Ascending aorta (tissue), 2 donors: Measurements from ENCODE around the gene SETX. TPM values are rescaled to one million over a fixed set of nuclear protein-coding genes. Genes with fewer than 3 reads are reported as not detected.

ENCODE experiments used
- DNase-seq, 2 donors: peaks; one replicate each; pipeline ENCODE4 v3.0.0-alpha.2; 2019; ENCODE audit warnings: low spot score in 2 of 2
- H3K27ac ChIP-seq, 2 donors: fragments of 200-600 bp; sonication (generic); one replicate each; pipeline ENCODE4 v1.5.1; 2016 to 2017; ENCODE audit warnings: mild to moderate bottlenecking in 1 of 2
- H3K27me3 ChIP-seq: fragments of 200-600 bp; sonication (generic); one replicate; pipeline ENCODE4 v1.5.1; 2017
- H3K36me3 ChIP-seq, 2 donors: fragments of 200-600 bp; sonication (generic); one replicate each; pipeline ENCODE4 v1.5.1; 2016
- H3K4me1 ChIP-seq, 2 donors: fragments of 200-600 bp; sonication (generic); one replicate each; pipeline ENCODE4 v1.5.1; 2016 to 2017; ENCODE audit warnings: mild to moderate bottlenecking in 1 of 2
- H3K4me3 ChIP-seq, 2 donors: fragments of 200-600 bp; sonication (generic); one replicate each; pipeline ENCODE4 v1.5.1; 2016 to 2017; ENCODE audit warnings: mild to moderate bottlenecking in 1 of 2
- H3K9me3 ChIP-seq, 2 donors: fragments of 200-600 bp; sonication (generic); one replicate each; pipeline ENCODE4 v1.5.1; 2016
- intact Hi-C: fragments of 100-400 bp; cut with DNase I; formaldehyde crosslinking; loops from one replicate; pipeline ENCODE4 v1.15.1; 2023
- total RNA-seq: library from RNA; depleted of rRNA; stranded (reverse); fragments of >200 nt; gene quantifications from one replicate; pipeline ENCODE4 v1.1.0, GENCODE V29; 2016
- TF ChIP-seq, protein P1 (sequence below), 3 experiments: fragments of 200-600 bp in 2 of 3; fragments of 450-650 bp in 1 of 3; sonication (generic) in 2 of 3; IDR thresholded peaks; one replicate each; pipeline ENCODE4 v1.5.1; 2016 to 2019; ENCODE audit warnings: antibody characterized with exemption in 3 of 3, mild to moderate bottlenecking in 1 of 3, moderate library complexity in 1 of 3

The SETX gene
- total RNA-seq, 1 donor from 2014 or later: 31.2 TPM

DNA sequence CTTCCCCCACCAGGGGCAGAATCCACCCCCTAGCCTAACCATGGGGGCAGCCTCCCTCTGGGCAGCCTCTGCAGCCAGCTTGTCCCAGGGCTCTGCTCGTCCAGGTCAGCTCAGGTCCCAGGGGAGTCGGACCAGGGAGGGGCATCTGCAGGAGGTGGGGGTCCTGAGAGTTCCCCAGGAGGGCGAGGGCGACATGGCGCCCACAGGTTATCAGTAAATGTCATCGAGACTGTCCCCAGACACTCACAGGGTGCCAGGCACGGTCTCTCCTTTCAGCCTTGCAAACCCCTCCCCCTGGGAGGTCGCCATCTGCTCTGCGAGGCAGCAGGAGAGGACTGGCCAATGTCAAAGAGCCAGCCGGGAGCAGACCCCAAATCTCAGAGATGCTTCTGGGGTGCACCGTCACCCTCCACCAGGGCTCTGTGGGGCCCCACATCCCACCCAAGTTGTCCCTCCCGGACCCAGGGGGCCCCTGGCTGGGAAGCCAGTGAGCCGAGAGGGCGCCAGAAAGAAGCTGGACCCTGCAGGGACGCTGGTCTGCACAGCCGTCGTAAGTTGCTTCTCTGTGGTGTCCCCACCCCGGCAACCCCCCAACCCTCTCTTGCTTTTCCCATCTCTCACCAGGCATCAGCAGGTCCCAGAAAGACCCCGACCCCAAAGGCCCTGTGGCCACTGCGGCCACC is 123.6 kb downstream of the SETX start:
- H3K27me3 ChIP-seq: peaks cover 5% of the 10 kb centered on the region
- H3K9me3 ChIP-seq: no peaks in the 10 kb centered on the region
- H3K4me3 ChIP-seq: no peak overlapping the region
- TF ChIP-seq, protein P1, sequence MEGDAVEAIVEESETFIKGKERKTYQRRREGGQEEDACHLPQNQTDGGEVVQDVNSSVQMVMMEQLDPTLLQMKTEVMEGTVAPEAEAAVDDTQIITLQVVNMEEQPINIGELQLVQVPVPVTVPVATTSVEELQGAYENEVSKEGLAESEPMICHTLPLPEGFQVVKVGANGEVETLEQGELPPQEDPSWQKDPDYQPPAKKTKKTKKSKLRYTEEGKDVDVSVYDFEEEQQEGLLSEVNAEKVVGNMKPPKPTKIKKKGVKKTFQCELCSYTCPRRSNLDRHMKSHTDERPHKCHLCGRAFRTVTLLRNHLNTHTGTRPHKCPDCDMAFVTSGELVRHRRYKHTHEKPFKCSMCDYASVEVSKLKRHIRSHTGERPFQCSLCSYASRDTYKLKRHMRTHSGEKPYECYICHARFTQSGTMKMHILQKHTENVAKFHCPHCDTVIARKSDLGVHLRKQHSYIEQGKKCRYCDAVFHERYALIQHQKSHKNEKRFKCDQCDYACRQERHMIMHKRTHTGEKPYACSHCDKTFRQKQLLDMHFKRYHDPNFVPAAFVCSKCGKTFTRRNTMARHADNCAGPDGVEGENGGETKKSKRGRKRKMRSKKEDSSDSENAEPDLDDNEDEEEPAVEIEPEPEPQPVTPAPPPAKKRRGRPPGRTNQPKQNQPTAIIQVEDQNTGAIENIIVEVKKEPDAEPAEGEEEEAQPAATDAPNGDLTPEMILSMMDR (IDR thresholded peaks at IDR 0.05): no peak
- no peak overlapping the region for H3K27ac ChIP-seq
- DNase-seq: no peak
- H3K36me3 ChIP-seq: no peaks in the 10 kb centered on the region
- intact Hi-C loops: no loop called here
- no peaks in the 10 kb centered on the region for H3K4me1 ChIP-seq

DNA sequence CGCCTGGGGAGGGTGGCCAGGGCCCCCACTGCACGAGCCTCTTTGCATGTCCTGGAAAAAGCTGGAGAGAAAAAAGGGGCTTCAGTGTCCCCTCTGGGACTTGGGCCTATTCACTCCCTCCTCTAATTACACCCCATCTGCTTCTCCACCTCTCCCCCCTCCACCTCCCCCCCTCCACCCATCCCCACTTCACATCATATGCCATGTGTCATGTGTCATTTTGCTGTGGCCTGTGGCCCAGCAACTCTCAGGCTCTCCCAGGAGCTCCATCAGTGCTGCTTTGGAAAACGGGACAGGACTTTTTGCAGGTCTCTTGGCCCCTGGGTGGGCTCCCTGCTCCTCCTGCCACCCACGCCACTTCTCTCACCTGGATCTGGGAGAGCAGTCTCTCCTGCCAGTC is 124.2 kb downstream of the SETX start:
- intact Hi-C loops: no loop called here
- Histone ChIP-seq H3K27me3 (peaks cover 5% of the 10 kb centered on the region), H3K9me3 (no peaks in the 10 kb centered on the region), H3K27ac (no peak overlapping the region), H3K4me1 (no peaks in the 10 kb centered on the region), H3K36me3 (no peaks in the 10 kb centered on the region), H3K4me3 (no peak overlapping the region)
- no peak for DNase-seq
- TF ChIP-seq, protein P1 (IDR thresholded peaks at IDR 0.05): no peak

DNA sequence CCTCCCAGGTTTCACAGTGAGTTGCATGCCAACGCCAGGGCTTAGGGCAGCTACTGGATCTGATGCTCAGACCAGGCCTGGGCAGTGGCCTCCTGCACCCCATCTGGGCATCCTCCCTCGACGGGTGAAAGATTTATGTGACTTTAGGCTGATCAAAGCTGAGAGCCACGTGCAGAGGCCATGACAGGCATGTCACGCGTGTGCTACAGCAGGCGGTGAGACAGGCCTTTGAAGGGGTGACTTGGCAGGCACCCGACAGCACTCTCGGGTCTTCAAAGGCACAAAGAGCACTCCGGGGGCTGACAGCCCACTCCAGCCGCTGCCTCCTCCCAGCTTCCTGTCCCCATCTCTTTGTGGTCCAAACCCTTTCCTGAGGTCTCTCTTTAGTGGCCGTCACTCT is 126.7 kb downstream of the SETX start:
- Histone ChIP-seq H3K4me1 (no peaks in the 10 kb centered on the region), H3K9me3 (no peaks in the 10 kb centered on the region), H3K4me3 (no peak overlapping the region), H3K27me3 (peaks cover 5% of the 10 kb centered on the region), H3K36me3 (no peaks in the 10 kb centered on the region), H3K27ac (no peak overlapping the region)
- intact Hi-C loops: no loop called here
- TF ChIP-seq, protein P1 (IDR thresholded peaks at IDR 0.05): no peak
- no peak for DNase-seq

DNA sequence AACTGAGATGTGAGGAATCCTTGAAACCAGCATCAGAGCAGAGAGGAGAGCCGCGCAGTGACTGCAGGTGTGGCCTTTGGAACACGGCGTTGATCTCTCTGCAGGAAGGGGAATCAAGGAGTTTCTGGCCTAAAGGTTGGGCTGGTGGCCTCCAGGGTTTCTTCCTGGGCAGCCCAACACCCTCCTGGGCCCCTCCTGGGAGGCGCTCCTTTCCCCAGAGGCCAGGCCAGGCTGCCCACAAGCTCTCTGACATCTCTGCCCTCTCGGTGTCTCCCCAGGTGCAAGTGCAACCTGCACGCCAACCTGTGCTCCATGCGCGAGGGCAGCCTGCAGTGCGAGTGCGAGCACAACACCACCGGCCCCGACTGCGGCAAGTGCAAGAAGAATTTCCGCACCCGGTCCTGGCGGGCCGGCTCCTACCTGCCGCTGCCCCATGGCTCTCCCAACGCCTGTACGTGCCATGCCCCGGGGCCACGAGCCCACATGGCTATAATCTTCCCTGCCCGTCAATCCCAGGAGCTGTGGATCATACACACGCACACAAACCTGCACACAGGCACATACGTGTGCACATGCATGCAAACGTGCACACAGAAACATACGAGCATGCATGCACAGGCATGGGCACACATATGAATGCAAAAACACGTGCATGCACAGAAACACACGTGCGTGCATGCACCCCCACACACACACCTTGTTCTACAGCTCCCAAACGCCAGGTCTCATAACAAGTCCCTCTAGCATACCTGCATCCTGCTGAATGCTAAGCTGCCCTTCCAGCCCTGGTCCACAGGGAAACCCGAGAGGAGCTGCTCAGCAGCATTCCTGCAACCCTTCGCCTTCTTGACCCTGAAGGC is 128.0 kb downstream of the SETX start:
- intact Hi-C loops: no loop called here

DNA sequence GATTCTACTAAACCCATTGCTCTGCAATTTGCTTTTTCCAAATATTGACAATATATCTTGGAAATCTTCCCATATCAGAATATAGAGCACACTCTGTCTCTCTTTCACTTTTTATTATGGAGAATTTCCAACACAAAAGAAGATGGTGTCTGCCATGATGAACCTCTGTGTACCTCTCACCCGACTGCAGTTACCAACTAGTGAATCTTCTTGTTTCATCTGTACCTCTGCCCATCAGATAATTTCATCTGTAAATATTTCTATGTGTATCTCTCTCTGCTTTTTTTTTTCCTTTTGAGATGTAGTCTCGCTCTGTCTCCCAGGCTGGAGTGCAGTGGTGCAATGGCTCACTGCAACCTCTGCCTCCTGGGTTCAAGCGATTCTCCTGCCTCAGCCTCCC is 130.1 kb downstream of the SETX start:
- intact Hi-C loops: no loop called here
- H3K36me3 ChIP-seq: no peaks in the 10 kb centered on the region
- H3K27me3 ChIP-seq: peaks cover 1% of the 10 kb centered on the region
- TF ChIP-seq, protein P1 (IDR thresholded peaks at IDR 0.05): no peak
- no peaks in the 10 kb centered on the region for H3K4me1 ChIP-seq
- no peaks in the 10 kb centered on the region for H3K9me3 ChIP-seq
- H3K4me3 ChIP-seq: no peak overlapping the region
- no peak overlapping the region for H3K27ac ChIP-seq
- no peak for DNase-seq

More for the DNA sequence above, 128.0 kb downstream of the SETX start:
- H3K36me3 ChIP-seq: no peaks in the 10 kb centered on the region
- TF ChIP-seq, protein P1 (IDR thresholded peaks at IDR 0.05): no peak
- peaks cover 5% of the 10 kb centered on the region for H3K27me3 ChIP-seq
- no peak for DNase-seq
- H3K9me3 ChIP-seq: no peaks in the 10 kb centered on the region
- H3K27ac ChIP-seq: no peak overlapping the region
- no peaks in the 10 kb centered on the region for H3K4me1 ChIP-seq
- H3K4me3 ChIP-seq: no peak overlapping the region
